ENCODE measurements around the gene MED12L.

DNA sequence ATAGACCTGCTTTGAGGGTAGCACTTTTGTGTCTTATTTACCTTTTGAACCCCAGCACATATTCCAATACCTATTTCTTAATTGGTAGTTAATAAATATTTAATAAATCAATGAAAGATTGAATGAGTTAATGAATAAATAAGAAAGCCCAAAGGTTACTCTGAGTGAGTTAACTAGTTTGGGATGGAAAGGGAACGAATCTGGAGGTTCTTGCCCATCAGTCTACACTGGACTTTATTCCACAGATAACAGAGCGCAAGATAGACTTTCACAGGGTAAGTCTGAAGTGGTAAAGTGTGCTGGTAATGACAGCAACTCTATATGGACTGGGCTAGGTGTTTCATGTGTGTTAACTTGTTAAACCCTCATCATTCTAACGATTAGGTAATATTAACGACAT is 33.1 kb upstream of the MED12L start:
- TF ChIP-seq, protein P1, sequence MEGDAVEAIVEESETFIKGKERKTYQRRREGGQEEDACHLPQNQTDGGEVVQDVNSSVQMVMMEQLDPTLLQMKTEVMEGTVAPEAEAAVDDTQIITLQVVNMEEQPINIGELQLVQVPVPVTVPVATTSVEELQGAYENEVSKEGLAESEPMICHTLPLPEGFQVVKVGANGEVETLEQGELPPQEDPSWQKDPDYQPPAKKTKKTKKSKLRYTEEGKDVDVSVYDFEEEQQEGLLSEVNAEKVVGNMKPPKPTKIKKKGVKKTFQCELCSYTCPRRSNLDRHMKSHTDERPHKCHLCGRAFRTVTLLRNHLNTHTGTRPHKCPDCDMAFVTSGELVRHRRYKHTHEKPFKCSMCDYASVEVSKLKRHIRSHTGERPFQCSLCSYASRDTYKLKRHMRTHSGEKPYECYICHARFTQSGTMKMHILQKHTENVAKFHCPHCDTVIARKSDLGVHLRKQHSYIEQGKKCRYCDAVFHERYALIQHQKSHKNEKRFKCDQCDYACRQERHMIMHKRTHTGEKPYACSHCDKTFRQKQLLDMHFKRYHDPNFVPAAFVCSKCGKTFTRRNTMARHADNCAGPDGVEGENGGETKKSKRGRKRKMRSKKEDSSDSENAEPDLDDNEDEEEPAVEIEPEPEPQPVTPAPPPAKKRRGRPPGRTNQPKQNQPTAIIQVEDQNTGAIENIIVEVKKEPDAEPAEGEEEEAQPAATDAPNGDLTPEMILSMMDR (IDR thresholded peaks at IDR 0.05; ENCODE audit: low read depth, low read length) = no peak
- no peak for TF ChIP-seq POLR2A (IDR thresholded peaks at IDR 0.05; ENCODE audit: extremely low read depth, insufficient read length)
- TF ChIP-seq MAX (IDR thresholded peaks at IDR 0.05; ENCODE audit: low read depth, low read length) = no peak

Measured in NB4 (cell line).